ENCODE results near the gene EVA1A.
"Not testable (repeated sequence)": the region's sequence is repeated elsewhere in the genome, so short reads cannot be mapped to it uniquely, and the experiment has no call there.

EVA1A gene

DNA sequence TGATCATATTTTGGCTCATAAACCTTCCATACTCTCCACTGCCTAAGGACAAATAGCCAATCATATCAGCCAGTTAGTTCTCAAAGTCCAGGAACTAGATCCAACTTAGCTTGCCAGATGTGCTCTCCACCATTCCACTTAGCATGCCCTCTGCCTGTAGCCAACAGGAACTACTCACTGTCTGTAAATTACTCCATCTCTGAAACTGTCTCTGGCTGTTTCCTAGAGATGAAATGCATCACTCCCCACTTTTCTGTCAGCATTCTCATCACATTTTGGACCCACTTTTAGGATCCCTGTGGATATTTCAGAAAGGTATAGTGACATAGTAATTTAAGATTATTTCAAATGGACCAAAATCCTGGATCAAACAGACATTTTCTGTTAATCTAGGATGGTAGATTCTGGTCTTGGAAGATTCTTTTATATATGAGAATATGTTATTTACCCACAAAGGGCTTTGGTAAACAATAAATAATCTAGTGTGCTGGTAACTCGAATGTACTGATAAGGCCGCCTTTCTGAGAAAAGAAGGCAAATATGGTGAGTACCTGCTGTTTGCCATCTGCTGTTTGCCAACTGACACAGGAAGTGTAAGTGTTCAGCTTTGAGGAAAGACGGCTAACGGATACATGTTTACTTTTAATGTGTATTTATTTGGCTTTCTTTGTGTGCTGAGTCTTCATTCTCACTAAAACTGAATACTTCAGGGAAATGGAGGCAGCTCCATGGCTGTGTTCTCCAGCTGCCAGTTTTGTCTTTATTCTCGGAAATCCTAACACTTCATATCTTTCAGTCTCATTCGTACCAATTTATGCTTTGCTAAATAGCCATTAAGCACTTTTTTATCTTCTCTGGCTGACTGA lies 79.5 kb downstream of the EVA1A start:
- no peak for DNase-seq

DNA sequence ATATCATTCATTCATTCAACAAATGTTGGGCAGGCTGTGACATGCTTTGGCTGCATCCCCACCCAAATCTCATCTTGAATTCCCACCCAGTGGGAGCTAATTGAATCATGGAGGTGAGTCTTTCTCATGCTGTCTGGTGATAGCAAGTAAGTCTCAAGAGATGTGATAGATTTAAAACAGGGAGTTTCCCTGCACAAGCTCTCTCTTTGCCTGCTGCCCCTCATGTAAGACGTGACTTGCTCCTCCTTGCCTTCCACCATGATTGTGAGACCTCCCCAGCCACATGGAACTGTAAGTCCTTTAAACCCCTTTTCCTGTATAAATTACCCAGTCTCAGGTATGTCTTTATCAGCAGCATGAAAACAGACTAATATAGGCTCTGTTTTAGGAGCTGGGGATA lies 83.0 kb downstream of the EVA1A start:
- not testable (repeated sequence) for DNase-seq

DNA sequence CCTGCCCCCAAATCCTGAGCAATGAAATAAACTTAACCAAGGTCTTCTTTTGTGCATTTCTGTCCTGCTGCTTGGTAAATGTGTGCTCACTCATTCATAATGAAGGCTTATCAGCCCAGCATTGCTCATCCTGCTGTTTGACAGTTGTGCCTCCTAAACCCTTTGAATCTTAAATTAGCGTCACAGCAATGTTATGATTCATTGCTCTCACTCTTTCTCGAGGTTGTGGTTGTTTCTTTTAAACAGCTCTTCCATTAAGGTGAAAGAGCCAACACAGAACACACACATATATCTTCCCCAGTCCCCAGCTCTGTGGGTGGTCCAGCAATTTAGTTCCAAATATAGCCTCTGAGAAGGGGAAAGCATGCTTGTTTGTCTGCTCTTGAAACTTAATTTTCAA lies 84.0 kb downstream of the EVA1A start:
- DNase-seq = no peak

DNA sequence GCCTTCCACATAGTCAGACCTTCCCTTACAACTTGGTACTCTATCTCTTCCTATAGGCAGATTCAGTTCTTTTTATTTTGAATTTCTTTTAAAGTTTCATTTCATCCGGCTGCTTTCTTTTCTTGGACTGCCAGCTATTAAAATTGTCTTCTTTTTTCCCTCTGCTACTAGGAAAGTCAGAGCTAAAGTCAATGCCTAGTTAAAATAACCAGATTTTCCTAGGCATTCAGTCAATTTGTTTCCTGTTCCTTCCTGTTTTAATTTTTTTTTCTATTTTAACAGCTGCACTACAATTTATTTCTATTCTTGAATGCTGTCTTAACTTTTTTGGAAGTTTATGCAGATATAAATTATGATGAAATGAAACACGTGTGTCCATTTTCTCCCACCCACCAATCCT lies 84.8 kb downstream of the EVA1A start:
- no peak for DNase-seq

DNA sequence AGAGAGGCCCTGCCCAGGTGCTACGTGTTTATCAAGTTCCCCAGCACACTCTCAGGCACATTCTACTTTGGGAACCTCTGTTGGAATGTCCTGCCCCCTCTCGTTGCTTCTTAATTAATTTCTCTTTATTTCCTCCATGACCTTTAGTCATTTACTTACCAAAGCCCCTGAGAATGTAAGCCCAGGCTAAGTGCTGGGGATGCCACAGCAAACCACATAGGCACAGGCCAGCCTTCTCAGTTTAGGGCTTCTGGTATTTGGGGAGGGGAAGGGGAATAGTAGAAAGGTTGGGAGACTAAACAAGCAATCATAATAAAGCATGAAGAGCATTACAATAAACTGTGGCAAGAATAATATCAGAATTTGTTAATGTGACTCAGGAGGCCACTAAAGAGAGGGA lies 85.7 kb downstream of the EVA1A start:
- DNase-seq = no peak

DNA sequence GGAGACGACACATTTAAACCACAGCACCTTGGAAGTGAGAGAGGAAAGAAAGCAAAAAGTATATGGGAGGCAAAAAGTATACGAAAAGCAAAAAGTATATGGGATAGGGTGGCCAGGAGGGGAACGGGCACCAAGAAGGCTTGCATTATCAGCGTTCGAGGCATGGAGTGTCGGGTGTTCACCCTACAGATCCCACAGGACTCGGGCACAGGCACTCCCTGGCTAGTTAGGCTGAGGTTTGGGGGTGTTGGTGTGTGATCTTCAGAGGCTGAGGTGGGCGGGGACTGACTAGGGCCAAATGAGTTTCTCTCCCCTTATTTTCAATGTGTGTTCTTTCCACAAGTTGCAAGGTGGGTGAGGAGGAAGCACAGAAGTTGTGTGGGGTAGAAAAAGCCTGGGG lies 86.6 kb downstream of the EVA1A start:
- DNase-seq = no peak

DNA sequence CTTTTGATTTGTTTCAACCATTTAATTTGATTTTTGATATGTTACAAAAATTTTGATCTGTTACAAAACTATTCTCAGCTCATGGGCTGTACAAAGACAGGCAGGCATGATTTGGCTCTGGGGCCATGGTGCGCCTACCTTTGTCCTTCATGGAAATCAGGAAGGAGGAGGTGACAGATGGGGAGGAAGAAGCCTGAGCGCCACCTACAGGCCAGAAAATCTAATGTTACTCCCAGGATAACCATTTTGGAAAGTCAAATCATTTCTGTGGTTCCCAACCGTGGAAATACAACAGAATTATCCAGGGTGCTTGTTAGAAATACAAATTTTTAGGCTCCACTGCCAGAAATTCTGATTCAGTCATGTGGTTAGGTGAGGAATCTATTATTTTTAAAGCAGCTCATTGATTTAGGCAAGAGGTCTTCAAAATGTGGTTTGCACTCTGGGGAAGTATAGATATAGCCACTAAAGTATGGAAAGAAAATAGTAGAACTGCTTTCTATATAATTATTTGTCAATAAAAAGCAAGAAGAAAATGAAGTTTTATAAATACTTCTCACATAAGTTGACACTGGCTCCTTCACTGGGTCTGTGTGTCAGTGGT lies 93.9 kb downstream of the EVA1A start:
- no peak for DNase-seq

DNA sequence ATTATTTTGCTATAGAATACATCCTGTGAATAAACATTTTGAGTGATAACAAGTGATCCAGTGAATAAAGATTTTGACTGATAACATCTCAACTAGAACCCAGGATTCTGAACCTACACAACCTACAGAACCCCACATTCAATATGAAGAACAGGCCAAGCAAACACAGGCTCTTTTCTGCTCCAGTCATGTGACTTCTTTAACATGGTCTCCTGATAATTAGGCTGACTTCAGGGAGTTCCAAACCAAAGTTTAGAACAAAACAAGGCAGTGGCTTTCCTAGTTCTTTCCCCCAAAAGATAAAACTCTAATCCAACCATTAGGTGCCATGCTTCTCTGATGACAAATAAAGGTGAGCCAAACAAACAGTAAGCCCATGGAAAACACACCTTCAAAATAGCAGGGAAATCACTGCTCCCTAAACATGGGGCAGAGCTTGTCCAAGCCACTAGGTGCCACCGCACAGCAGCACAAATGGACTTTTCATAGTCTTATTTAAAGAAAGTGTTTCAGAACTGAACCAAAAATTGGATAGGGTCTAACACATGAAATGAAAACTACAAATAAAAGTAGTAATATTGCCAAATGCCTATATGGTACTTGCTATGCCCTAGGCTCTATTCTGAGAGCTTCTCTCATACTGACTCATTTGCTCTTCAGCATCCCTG lies 95.3 kb downstream of the EVA1A start:
- DNase-seq = no peak

DNA sequence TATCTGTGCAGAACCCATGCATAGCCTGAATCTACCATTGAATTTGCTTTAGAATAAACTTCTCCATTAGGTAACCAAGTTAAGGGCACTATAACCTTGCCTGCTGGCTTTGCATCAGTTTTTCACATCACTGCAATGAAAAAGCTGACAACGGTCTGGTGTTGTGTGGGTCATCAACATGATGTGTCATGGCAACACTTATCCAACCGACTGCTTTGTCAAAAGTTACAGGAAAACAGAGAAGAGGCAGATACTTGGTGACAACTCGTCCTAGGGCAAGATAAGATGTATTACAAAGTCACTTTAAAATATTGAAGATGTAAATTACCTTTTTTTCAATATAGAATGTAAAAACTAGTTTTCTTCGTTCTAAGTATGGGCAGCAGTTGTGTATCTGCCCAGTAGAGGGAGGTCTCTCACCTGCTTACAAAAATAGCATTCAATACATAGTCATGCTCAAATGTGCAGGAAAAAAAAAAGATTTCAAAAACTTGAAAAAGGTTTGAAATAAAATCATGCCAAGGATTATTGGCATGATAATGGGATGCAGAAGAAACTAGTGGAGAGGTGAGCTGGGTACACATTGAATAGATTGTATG lies 96.3 kb downstream of the EVA1A start:
- no peak for DNase-seq

DNA sequence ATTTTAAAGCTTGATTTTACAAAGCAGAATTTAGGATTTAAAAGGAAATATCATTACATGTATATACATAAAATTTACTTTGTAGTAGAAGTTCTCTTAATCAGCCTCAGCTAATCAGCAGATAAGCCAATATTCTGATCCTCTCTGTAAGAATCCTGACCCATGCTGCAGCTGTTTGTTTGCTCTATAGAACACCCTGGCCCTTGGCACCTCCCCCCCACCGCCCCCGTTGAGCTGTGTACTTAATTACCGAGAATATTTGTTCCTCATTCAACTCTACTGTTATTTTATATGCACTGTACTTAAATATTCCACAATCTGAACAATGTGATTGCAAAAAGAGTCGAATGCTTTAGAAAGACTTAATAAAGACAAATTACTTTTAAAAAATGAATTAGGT lies 98.0 kb downstream of the EVA1A start:
- no peak for DNase-seq

DNA sequence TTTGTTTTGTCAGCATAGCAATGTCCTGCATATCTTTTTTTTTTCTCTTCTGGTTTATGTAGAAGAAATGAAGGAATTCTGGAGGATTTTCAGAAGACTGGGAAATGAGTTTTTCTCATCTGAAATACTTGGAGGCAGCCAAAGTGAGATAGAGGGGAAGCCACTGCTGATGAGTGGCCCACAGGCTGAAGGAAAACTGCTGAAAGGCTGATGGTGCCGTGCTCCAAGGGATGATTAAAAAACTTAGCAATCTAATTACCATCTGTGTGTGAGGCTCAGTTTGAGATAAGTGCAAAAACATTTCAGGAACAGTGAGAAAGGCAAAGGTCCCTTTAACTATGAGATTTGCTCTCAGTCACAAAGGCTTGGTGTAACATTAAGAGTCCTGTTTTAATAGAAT lies 98.5 kb downstream of the EVA1A start:
- DNase-seq = no peak

DNA sequence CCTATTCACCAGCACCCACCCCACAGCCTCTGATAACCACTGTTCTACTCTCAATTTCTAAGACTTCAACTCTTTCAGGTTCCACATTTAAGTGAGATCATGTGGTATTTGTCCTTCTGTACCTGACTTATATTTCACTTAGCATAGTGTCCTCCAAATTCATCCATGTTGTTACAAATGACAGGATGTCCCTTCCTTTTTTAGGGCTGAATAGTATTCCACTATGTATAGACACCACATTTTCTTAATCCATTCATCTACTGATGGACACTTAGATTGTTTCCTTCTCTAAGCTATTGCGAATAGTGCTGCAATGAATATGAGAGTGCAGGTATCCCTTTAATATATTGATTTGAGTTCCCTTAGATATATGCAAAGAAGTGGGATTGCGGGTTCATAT lies 100.1 kb downstream of the EVA1A start:
- no peak for DNase-seq

DNA sequence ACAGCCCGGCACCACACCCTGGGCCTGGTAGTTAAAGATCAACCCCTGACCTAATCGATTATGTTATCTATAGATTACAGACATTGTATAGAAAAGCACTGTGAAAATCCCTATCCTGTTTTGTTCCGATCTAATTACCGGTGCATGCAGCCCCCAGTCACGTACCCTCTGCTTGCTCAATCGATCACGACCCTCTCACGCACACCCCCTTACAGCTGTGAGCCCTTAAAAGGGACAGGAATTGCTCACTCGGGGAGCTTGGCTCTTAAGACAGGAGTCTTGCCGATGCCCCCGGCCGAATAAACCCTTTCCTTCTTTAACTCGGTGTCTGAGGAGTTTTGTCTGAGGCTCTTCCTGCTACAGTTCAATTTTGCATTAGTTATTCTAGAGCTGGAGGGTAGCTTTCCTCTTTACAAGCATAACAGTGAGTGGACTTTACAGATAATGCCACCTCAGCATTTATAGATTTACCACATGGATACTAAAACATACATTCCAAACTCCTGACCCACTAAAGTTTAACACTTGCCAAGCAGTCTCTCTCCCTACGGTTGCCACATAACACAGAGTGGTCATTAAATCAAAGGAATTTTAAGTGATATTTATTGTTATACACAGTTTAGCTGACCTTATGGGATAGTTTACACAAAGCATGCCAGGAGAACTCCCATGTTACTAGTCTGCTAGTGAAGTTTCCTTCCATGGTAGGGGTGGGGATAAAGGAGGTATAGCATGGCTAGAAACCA lies 101.0 kb downstream of the EVA1A start:
- DNase-seq = no peak

DNA sequence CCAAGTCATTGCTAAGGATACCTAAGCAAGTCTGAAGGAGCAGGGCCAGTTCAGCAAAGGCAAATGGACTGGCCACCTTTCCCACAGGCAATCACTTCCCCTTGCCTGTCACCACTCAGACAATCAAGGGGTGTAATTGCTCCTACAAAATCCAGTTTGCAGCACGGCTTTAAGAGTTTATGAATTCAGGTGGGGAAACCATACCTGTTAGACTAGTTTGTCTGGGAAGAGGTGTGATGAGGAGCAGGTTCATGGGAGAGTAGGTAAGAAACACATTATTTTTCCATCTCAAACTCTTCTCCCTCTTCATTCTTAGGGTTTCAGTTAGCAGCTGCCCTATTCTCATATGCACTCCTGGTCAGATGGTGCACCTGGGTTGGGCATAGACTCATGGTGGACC lies 102.5 kb downstream of the EVA1A start:
- DNase-seq = no peak

DNA sequence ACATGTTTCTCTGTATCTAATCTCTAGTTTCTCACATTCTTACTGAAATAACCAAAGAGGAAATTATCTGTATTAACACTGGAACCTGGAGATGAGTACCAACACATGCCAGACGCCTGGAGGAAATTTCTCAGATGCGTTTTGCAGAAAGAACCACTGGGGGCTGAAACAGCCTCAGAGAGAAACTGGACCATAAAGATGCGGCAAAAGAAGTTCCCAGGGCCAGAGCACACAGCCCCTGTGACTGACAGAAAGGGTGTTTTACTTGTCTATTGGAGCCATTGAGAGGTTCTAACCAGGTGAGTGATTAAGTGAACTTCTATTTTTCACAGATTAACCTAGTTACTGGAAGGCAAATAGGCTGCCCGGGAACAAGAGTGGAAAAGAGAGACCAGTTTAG lies 103.9 kb downstream of the EVA1A start:
- no peak for DNase-seq

DNA sequence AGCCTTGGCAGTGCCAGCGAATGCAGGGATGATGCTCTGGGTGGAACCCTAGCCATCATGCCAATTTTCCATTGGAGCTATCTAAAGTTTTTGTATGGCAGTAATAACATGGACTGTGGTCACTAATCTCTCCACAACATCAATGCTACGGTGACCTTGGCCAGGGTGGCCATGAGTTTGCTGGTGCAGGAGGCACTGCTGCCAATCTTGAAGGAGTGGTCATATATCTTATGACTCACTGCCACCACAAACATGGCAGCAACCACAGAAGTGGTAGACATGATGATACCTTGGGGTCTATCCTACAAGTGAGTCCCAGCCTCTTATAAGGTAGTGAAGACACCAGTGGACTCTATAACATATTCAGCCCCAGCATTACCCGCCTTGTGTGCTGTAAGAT lies 104.6 kb downstream of the EVA1A start:
- no peak for DNase-seq

DNA sequence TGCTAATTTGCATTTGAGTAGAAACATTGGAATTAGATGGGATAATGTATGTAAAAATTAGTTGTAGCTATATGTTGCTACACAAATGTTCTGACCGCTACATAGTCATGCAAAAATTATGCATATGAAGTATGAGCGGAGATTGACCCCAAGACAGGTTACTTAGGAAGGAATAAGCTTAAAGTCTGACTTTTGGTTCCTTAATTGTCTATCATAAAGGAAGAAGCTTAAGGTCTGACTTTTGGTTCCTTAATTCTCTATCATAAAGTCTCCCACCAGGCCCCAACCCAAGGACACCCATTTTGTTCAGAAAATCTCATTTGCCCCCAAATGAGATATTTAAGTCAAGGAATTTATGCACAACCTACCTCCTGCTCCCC lies 106.5 kb downstream of the EVA1A start:
- DNase-seq = no peak

DNA sequence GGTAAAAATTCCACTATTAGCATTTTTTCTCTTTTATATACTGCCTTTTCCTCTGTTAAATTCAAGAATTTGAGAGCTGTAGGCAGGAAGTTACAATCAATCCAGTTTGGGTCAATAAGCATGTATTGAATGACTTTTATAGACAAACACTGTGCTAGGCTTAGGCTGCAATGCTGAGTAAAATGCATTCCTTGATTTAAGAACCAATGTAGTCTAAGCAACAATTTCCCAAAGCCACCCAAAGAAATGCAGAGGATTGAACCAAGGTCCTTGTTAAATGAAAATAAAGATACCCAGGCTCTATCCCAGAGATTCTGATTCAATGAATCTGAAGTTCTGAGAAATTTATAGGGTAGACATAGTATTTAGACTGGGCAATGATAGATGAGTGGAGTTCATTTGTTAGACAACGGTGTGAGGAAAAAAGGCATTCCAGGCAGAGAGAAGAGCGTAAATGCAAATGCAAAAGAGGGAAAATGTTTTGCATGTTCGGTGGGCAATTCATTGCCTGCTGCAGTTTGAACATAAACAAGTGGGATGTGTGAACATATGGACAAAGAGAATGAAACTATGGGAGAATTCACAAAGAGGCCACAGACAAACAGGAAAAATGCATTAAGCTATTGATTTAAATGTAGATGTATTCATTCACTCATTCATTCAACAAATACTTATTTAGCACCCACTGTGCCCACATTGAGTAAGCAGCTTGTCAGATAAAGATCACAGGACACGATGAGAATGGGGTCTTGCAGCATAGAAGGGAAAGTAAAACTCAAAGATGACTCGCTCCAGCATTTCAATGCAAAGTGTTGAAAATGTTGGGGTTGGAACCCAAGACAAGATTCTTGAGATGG lies 107.1 kb downstream of the EVA1A start:
- no peak for DNase-seq

DNA sequence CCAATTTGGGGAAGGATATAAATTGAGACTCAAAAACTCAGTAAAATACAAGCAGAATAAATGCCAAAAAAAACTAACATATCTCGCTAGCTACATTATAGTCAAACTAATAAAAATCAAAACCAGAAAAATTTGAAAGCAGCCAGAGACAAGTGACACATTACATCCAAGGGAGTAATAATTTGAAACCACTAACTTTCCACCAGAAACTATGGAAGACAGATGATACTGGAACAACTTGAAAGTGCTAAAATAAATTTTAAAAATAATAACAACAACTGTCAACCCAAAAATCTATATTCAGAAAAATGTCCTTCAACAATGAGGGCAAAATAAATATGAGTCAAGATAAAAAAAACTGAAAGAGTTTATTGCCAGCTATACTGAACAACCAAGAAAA lies 110.7 kb downstream of the EVA1A start:
- DNase-seq = no peak

DNA sequence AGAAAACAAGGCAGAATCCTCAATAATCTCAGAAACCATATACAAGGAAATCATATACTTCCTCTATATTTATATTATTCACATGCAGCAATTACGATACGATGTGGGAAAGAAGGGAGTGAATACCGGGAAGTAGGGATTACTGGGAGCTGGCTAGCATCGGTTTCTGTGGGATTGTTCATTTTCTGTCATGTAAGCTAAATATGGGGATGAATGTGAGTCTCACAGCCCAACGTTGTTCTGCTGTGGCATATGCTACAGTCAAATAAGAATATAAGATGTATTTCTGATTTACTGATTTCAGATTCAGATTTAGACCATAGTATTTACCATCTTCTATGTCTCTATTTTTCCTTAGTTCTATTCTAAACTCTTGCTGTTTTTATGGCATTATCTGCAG lies 113.6 kb downstream of the EVA1A start:
- no peak for DNase-seq
